HG03108 (cell line): ENCODE results near the gene ARHGAP25.

ENCODE experiments used
- ATAC-seq: cut with Tn5 transposase; IDR thresholded peaks from one replicate; pipeline ENCODE4 v1.9.1; 2021; ENCODE audit warnings: moderate library complexity; ENCODE audit not compliant: unreplicated experiment

ARHGAP25 gene

GRCh38 chr2:68734688-68735525 is at the start of gene ARHGAP25:
Gene ARHGAP25, plus strand, starts transcription at chr2:68734811. Its CDS starts 389 bp downstream, at chr2:68735200.
- ATAC-seq = peak; percentile 53

GRCh38 chr2:68686178-68686577 is 48.4 kb upstream of the ARHGAP25 start:
- ATAC-seq = no peak

- no peak for ATAC-seq
These were observed 47.6 kb upstream of the ARHGAP25 start for GRCh38 chr2:68687018-68687417.

GRCh38 chr2:68689553-68690537 is 44.8 kb upstream of the ARHGAP25 start:
- peak; percentile 90 for ATAC-seq

- no peak for ATAC-seq
These were observed 43.8 kb upstream of the ARHGAP25 start for GRCh38 chr2:68690851-68691250.

GRCh38 chr2:68692511-68692910 is 42.1 kb upstream of the ARHGAP25 start:
- ATAC-seq = no peak

GRCh38 chr2:68693951-68694350 is 40.7 kb upstream of the ARHGAP25 start:
- no peak for ATAC-seq

- ATAC-seq = no peak
These were observed 38.6 kb upstream of the ARHGAP25 start for GRCh38 chr2:68695971-68696370.

GRCh38 chr2:68696554-68696953 is 38.1 kb upstream of the ARHGAP25 start:
- no peak for ATAC-seq

GRCh38 chr2:68698567-68699377 is 35.8 kb upstream of the ARHGAP25 start:
- no peak for ATAC-seq

GRCh38 chr2:68700560-68700959 is 34.1 kb upstream of the ARHGAP25 start:
- ATAC-seq = no peak

GRCh38 chr2:68706637-68707036 is 28.0 kb upstream of the ARHGAP25 start:
- no peak for ATAC-seq

- no peak for ATAC-seq
These were observed 26.0 kb upstream of the ARHGAP25 start for GRCh38 chr2:68708629-68709028.

- ATAC-seq = no peak
These were observed 25.1 kb upstream of the ARHGAP25 start for GRCh38 chr2:68709421-68709911.

- no peak for ATAC-seq
These were observed 24.3 kb upstream of the ARHGAP25 start for GRCh38 chr2:68710336-68710735.

GRCh38 chr2:68710756-68711155 is 23.9 kb upstream of the ARHGAP25 start:
- no peak for ATAC-seq

GRCh38 chr2:68714866-68715265 is 19.7 kb upstream of the ARHGAP25 start:
- ATAC-seq = peak; percentile 88

GRCh38 chr2:68715353-68716041 is 19.1 kb upstream of the ARHGAP25 start:
- ATAC-seq = peak; percentile 34

GRCh38 chr2:68716604-68717304 is 17.9 kb upstream of the ARHGAP25 start:
- ATAC-seq = no peak
